Measurements from ENCODE around the gene PDXDC1.
"Not testable (repeated sequence)": the region's sequence is repeated elsewhere in the genome, so short reads cannot be mapped to it uniquely, and the experiment has no call there.

DNA sequence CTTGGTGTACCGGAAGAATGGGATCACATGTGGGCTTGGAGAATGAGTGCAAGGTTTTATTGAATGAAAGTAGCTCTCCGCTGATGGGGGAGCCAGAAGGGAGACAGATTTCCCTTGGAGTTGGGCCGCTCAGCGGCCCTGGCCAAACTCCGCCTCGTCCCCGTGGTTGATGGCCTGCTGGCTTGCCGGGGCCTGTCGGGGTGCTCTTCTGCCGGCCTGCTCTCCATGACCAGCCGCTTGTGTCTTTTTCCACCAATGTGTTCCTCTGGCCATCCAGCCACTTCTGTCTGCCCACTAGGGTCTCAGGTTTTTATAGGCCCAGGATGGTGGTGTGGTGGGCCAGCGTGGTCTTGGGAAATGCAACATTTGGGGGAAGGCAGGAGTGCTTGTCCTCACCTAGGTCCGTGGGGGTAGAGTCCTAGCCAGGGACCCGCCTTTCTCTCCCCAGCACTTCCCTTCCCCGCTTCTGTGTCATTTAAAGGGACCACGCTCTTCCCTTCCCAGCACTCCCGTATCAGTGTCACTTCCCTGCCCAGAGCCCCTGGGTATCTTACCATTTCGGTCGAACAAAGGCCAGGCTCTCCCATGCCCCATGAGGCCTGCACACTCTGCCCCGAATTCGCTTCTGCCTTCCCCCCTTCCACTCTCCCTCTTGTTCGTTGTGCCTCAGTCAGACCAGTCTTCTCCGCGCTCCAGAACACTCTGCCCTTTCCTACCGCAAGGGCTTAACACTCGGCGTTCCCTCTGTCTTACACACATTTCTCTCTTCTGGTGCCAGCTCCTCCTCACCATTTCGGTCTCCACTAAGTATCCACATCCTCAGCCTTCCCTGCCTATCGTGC is 52.9 kb downstream of the PDXDC1 start:
- not testable (repeated sequence) for TF ChIP-seq RB1 (IDR thresholded peaks at IDR 0.05; ENCODE audit: low read depth); HMGXB4 (CRISPR knock-in tag; IDR thresholded peaks at IDR 0.05); ZSCAN29 (IDR thresholded peaks at IDR 0.05); ZNF639 (CRISPR knock-in tag; conservative IDR thresholded peaks at IDR 0.05 in 1 of 2, IDR thresholded peaks at IDR 0.05 in 1 of 2); SETDB1 (IDR thresholded peaks at IDR 0.05; ENCODE audit: low read length)

All from K562 (cell line).